GM12801 (cell line): ENCODE measurements around the gene TBC1D22A.

Experiments used
- TF ChIP-seq, protein P1 (sequence below): IDR thresholded peaks from one replicate; pipeline ENCODE4 v1.5.1; 2011; ENCODE audit warnings: control low read depth; ENCODE audit not compliant: insufficient read length; ENCODE audit errors: extremely low read depth

Gene TBC1D22A

DNA sequence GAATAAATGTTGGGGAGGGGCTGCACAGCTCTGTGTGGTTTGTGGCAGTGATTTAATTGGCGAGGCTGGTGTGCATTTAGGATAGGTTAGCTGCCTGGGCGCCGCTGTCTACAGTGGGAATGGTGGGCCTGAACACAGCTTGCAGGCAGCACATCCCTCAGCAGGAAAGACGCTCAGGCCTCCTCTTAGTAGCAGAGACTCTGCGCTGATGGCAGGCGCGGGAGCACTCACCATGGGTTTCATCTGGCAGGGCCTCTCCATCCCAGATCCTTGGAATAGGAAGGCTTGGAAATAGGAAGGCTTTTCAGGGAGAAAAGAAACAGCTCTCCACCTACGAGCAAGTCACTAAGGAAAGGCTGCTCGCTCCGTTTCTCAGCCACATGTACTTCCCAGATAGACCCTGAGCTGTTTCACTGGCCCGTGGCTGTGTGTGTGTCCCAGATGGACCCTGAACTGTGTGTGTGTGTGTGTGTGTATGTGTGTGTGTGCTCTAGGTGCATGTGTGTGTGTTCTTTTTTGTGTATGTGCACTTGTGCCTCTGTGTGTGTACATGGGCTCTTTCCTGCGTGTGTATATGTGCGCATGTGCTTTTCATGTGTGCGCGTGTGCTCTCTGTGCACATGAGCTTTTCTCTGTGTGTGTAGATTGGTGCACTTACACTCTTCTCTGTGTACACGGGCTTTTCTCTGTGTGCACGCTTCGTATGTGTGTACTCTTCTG lies 144.0 kb downstream of the TBC1D22A start:
- TF ChIP-seq, protein P1, sequence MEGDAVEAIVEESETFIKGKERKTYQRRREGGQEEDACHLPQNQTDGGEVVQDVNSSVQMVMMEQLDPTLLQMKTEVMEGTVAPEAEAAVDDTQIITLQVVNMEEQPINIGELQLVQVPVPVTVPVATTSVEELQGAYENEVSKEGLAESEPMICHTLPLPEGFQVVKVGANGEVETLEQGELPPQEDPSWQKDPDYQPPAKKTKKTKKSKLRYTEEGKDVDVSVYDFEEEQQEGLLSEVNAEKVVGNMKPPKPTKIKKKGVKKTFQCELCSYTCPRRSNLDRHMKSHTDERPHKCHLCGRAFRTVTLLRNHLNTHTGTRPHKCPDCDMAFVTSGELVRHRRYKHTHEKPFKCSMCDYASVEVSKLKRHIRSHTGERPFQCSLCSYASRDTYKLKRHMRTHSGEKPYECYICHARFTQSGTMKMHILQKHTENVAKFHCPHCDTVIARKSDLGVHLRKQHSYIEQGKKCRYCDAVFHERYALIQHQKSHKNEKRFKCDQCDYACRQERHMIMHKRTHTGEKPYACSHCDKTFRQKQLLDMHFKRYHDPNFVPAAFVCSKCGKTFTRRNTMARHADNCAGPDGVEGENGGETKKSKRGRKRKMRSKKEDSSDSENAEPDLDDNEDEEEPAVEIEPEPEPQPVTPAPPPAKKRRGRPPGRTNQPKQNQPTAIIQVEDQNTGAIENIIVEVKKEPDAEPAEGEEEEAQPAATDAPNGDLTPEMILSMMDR, result no peak

DNA sequence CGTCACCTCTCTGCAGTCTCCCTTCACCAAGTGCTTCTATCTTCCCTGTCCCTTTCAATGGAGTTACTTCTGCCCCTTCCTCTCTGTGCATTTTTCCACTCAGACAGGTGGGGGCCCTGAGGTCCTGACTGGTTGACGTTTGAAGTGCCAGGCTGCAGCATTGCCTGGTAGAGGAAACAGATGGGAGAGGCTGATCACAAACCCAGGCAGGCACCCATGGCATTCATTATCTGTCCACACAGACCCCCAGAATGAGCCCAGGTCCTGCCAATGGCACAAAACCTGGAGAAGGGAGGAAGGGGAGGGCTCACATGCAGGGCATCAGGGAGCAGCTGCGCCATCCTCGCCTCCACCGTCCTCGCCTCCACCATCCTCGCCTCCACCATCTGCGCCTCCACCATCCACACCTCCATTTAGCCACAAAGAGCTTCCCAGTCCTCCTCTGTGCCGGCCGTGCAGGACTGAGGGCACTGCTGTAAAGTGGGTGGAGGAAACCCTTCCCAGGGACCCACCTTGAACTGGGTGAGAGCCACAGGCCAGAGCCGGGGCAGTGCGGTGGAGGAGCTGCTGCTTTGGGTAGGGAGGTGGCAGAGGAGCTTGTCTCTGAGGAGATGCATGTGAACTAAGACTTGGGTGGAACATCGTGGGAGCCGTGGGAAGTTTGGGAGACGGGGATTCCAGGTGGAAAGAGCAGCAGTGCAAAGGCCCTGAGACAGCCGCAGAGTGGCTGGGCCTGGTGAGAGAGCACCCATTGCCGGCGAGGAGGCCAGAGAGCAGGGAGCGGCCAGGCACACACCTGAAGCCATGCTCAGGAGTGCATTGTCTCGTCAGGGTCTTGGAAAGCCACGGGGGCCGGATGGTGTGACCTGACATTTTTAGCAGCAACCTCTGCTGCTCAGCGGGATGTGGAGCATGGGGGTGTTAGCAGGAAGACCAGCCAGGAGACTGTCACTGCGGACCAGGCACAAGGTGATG lies 145.1 kb downstream of the TBC1D22A start:
- TF ChIP-seq, protein P1, result no peak

DNA sequence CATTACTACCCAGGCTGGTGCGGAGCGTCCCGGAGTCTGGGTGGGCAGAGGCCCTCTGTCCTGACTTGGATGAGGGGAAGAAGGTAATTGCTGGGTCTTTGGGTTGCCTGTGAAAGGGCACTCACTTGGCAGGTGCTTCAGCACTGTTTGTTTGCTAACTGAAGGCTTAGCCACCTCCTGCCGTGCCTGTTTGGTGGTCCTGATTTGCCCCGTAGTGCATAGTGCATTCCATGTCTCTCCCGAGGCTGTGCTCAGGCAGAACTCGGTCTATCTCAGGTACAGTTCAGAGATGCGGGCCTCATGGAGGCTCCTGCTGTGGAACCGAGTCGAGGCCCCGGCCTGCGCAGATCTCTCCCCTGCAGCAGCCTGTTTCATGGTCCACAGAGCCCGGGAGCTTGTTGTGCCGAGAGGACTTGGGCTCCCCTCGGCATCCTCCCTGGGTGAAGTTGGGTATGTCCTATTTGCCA lies 146.2 kb downstream of the TBC1D22A start:
- TF ChIP-seq, protein P1, result no peak

DNA sequence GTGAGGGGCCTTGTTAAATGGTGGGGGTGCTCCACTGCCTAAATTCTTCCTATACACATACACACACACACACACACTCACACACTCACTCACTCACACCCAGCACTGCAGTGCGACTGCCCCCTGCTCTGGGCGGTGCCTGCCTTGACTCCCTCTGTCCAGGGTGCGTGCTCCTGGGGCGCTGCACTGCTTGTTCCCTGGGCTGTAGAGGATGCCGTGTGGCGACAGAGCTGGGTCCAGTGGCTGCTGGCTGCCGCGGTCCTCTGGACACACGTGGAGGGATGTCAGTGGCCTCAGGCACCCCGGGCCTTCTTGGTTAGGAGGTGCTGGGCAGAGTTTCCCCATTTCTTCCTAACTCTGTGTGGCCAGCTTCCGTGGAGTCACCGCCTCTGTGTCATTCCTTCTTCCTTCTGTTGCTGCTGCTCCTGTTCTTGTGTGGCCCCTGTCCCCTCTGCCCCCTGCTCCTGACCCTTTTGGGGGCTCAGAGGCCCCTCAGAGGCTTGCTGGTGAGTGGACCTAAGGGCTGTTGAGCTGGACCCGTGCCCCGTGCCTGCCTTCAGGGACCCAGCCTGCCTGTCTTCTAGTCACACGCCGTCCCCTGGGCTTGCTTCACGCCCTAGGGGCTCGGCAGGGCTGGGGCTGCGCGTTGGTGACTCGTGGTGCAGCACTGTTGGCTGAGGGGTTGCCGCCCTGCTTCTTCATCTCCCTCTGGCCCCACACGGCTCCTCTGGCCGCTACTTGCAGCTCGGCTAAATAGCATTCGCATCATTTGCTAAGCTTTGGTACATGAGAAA lies 147.0 kb downstream of the TBC1D22A start:
- TF ChIP-seq, protein P1, result no peak

DNA sequence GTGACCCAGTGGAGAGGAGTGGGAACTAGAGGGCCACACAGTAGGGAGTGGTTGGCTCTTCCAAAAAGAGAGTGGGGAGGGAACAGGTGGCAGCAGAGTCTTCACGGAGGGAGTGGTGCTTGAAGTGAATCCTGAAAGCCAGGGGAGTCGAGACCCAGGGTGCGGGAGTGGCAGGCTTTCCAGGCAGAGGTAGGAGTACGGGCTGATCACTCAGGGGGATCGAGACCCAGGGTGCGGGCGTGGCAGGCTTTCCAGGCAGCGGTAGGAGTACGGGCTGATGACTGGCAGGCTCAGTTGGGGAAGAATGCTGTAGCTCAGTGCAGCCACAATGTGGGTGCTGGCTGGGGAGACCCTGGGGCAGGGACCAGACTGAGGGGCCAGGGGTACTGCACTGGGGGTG lies 148.2 kb downstream of the TBC1D22A start:
- TF ChIP-seq, protein P1, result no peak

DNA sequence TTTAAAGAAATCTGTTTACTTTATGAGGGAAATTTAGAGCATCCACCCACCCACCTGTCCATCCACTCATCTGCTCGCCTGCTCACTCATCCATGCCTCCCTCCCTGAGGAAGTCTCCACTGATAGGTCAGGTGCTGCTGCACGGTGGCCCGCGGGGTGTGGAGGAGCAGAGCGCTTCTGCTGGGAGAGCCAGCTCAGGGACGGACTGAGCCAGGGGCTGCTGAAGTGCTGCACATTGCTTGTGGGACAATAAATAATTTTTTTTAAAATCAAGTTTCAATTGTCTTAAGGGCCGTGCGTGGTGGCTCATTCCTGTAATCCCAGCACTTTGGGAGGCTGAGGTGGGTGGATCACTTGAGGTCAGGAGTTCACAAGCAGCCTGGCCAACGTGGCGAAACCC lies 148.9 kb downstream of the TBC1D22A start:
- TF ChIP-seq, protein P1, result no peak

DNA sequence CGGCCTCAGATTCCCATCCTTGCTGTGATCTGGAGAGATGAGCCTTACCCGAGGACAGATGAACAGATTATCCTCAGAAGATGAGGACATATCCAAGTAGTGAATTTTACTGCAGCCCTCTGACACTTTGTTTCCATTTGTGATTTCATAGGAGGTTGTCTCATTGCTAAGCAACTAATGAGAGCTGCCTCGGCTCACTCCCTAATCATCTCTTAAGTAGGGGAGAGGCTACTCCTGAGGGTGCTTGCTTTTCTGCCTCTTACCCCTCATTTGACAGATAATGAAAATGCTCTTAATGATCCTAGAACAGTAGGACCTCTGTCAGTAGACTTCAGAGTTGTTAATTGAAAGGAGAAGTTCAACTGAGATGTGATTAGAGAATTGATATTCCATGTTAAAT lies 150.9 kb downstream of the TBC1D22A start:
- TF ChIP-seq, protein P1, result no peak
